Panc1 (cell line): ENCODE data around the gene HUNK. TPM values are rescaled to one million over a fixed set of nuclear protein-coding genes. Genes with fewer than 3 reads are reported as not detected.

Experiments used
- ATAC-seq: fragments of 200-7000 bp; cut with Tn5 transposase; 2 replicates; pipeline ENCODE4 v1.9.1; 2020; ENCODE audit warnings: mild to moderate bottlenecking, moderate library complexity
- BruUV-seq: library from RNA; stranded (reverse); fragments of 400-500 nt; replicated peaks from 2 replicates; lab custom pipeline; 2021; lab: Mats Ljungman, UMichigan
- CTCF ChIA-PET: fragments of 300-600 bp; sonication (Branson Sonifier 250); formaldehyde crosslinking; loops from one replicate; lab custom pipeline; 2022; ENCODE audit warnings: antibody characterized with exemption; lab: Charles Lee
- POLR2A ChIA-PET: fragments of 300-600 bp; sonication (Branson Sonifier 250); formaldehyde crosslinking; loops from one replicate; lab custom pipeline; 2022; ENCODE audit warnings: antibody characterized with exemption; lab: Charles Lee
- DNase-seq: peaks from one replicate; pipeline ENCODE4 v3.0.0-alpha.2; 2010; ENCODE audit warnings: low read depth, low spot score
- H3K27ac ChIP-seq: 2 replicates; pipeline ENCODE4 v1.5.1; 2011; ENCODE audit warnings: mild to moderate bottlenecking, low read length, inconsistent platforms
- H3K27me3 ChIP-seq: fragments of 200-500 bp; sonication (Bioruptor generic); 2 replicates; pipeline ENCODE4 v1.6.0; 2014; ENCODE audit warnings: low read length, inconsistent platforms; ENCODE audit not compliant: control insufficient read depth, insufficient read depth
- H3K36me3 ChIP-seq: fragments of 200-500 bp; sonication (Bioruptor generic); 2 replicates; pipeline ENCODE4 v1.5.1; 2014; ENCODE audit warnings: inconsistent platforms, mild to moderate bottlenecking, low read length, moderate library complexity; ENCODE audit not compliant: control insufficient read depth, insufficient read depth
- H3K4me1 ChIP-seq: 2 replicates; pipeline ENCODE4 v1.5.1; 2011; ENCODE audit warnings: inconsistent platforms, mild to moderate bottlenecking, low read length, moderate library complexity; ENCODE audit not compliant: control insufficient read depth, insufficient read depth
- H3K4me3 ChIP-seq, 2 experiments: 2 replicates each; pipeline ENCODE4 v1.5.1; 2011 to 2012; ENCODE audit warnings: low read depth in 2 of 2, low read length in 2 of 2, mild to moderate bottlenecking in 2 of 2, inconsistent platforms in 1 of 2, moderate library complexity in 1 of 2
- H3K9me3 ChIP-seq: fragments of 200-500 bp; sonication (Bioruptor generic); 2 replicates; pipeline ENCODE4 v1.5.1; 2014; ENCODE audit warnings: low read depth, mild to moderate bottlenecking, inconsistent platforms, low read length, moderate library complexity; ENCODE audit not compliant: control insufficient read depth, insufficient read depth
- CTCF ChIP-seq: fragments of 450-650 bp; IDR thresholded peaks from 2 replicates; pipeline ENCODE4 v1.5.1; 2017; ENCODE audit warnings: mild to moderate bottlenecking
- POLR2AphosphoS5 ChIP-seq: IDR thresholded peaks from 2 replicates; pipeline ENCODE4 v1.6.1; 2012; ENCODE audit warnings: mild to moderate bottlenecking, low read depth, low read length, moderate library complexity
- SIN3A ChIP-seq: IDR thresholded peaks from 2 replicates; pipeline ENCODE4 v1.6.1; 2012; ENCODE audit warnings: low read depth, mild to moderate bottlenecking, low read length, moderate library complexity, borderline replicate concordance; ENCODE audit not compliant: insufficient read depth
- TCF7L2 ChIP-seq: IDR thresholded peaks from 2 replicates; pipeline ENCODE4 v1.6.1; 2011; ENCODE audit warnings: mild to moderate bottlenecking, low read depth, low read length, inconsistent platforms
- in situ Hi-C: cut with HindIII; loops from 2 replicates; pipeline ENCODE4 v1.10.0; 2016; ENCODE audit warnings: low sequenced_read_pairs, low pct_unique_long_range_greater_than_20kb
- intact Hi-C: fragments of 100-400 bp; cut with micrococcal nuclease; formaldehyde crosslinking; loops from one replicate; pipeline ENCODE4 v1.10.0; 2022; ENCODE audit not compliant: unreplicated experiment
- total RNA-seq: library from RNA; stranded (reverse); gene quantifications from one replicate; pipeline ENCODE4 v1.2.1, GENCODE V29; 2021; ENCODE audit not compliant: unreplicated experiment
- TF ChIP-seq, protein P1 (sequence below), 2 experiments: IDR thresholded peaks; 2 replicates each; pipeline ENCODE4 v1.6.1; 2011 to 2012; ENCODE audit warnings: low read depth in 2 of 2, control low read depth in 1 of 2, low read length in 1 of 2, mild to moderate bottlenecking in 1 of 2, moderate library complexity in 1 of 2; ENCODE audit not compliant: insufficient read depth in 1 of 2

Gene HUNK
- total RNA-seq, 1 experiment from 2014 or later, result 0.05 TPM

DNA sequence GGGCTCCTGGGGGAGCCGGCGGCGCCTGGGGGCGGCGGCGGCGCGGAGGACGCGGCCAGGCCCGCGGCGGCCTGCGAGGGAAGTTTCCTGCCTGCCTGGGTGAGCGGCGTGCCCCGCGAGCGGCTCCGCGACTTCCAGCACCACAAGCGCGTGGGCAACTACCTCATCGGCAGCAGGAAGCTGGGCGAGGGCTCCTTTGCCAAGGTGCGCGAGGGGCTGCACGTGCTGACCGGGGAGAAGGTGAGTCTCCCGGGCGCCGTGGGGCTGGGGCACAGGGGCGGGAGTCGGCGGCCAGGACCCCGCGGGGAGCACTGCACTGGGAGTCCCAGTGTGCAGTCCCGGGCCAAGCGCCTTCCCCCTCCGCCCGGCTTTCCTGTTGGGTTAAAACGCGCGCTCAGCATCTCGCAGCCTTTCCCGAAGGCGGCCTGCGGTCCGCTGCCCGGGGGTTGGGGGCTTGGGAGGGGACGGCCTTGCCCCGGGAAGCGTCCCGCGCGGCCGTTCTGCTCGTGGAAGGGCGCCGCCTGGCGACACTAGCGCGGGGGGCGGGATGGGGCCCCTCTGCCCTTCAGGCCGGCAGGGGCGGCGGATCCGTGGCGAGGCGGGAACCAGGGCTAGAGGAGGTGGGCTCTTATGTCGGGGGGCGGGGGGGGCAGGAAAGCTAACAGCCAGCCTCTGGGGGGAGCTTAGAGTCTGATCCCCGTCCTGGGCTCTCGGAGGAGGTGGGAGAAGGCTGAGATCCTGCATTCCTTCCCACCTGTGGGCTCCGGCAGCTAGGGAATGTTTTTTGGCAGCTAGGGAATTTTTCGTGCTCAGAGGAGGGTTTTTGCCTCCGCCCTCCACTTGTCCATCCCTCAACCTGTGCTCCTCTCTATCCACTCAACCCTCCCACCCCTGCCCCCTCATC is 1.1 kb downstream of the HUNK start:
- ChIA-PET CTCF (no interaction called here), POLR2A (no interaction called here)
- H3K27ac ChIP-seq, result no peak overlapping the region
- intact Hi-C loops, result loop anchor here (10.0 kb wide), 1 partner anchor 89 kb away; no protein-coding TSS in a partner anchor
- H3K27me3 ChIP-seq, result peaks cover 6% of the 10 kb centered on the region
- H3K4me1 ChIP-seq, result no peaks in the 10 kb centered on the region
- in situ Hi-C loops, result no loop called here
- no peaks in the 10 kb centered on the region for H3K36me3 ChIP-seq
- DNase-seq (no peak), ATAC-seq (peak; percentile 75)
- peak overlapping the region; percentile 24 to 34 for H3K4me3 ChIP-seq
- TF ChIP-seq POLR2AphosphoS5 (no peak), CTCF (peak; percentile 81), SIN3A (no peak)
- no TSS peak for BruUV-seq
- H3K9me3 ChIP-seq, result no peaks in the 10 kb centered on the region

DNA sequence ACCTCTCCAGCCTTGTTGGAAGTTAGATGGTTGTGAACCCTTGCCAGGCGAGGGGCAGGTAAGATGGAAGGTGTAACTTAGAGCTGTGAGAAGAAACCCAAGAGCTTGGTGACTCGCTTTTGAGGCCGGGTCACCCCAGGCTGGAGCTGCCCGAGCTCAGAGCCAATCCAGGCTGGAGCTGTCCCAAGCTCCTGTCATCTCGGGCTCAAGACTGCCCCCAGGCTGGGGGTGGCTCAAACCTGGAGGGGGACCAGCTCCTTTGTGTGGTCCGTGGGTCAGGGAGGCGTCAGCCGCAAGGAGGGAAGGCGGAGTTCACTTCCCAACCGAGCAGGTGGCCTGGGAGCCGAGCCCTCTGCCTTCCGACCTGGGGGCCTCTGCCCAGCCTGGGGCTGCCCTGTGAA is 2.0 kb downstream of the HUNK start:
- TF ChIP-seq CTCF (no peak), POLR2AphosphoS5 (no peak), TCF7L2 (no peak), SIN3A (no peak)
- TF ChIP-seq, protein P1, sequence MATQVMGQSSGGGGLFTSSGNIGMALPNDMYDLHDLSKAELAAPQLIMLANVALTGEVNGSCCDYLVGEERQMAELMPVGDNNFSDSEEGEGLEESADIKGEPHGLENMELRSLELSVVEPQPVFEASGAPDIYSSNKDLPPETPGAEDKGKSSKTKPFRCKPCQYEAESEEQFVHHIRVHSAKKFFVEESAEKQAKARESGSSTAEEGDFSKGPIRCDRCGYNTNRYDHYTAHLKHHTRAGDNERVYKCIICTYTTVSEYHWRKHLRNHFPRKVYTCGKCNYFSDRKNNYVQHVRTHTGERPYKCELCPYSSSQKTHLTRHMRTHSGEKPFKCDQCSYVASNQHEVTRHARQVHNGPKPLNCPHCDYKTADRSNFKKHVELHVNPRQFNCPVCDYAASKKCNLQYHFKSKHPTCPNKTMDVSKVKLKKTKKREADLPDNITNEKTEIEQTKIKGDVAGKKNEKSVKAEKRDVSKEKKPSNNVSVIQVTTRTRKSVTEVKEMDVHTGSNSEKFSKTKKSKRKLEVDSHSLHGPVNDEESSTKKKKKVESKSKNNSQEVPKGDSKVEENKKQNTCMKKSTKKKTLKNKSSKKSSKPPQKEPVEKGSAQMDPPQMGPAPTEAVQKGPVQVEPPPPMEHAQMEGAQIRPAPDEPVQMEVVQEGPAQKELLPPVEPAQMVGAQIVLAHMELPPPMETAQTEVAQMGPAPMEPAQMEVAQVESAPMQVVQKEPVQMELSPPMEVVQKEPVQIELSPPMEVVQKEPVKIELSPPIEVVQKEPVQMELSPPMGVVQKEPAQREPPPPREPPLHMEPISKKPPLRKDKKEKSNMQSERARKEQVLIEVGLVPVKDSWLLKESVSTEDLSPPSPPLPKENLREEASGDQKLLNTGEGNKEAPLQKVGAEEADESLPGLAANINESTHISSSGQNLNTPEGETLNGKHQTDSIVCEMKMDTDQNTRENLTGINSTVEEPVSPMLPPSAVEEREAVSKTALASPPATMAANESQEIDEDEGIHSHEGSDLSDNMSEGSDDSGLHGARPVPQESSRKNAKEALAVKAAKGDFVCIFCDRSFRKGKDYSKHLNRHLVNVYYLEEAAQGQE (IDR thresholded peaks at IDR 0.05; ENCODE audit: insufficient read depth in 1 of 2, low read depth in 2 of 2, low read length in 1 of 2), result no peak
- H3K4me3 ChIP-seq, result no peak overlapping the region
- in situ Hi-C loops (no loop called here), intact Hi-C loops (loop anchor here (10.0 kb wide), 1 partner anchor 90 kb away; no protein-coding TSS in a partner anchor)
- H3K27ac ChIP-seq, result no peak overlapping the region
- H3K27me3 ChIP-seq, result peaks cover 6% of the 10 kb centered on the region
- H3K9me3 ChIP-seq, result no peaks in the 10 kb centered on the region
- DNase-seq (no peak), ATAC-seq (no peak)
- CTCF ChIA-PET, result no interaction called here
- no peaks in the 10 kb centered on the region for H3K4me1 ChIP-seq
- BruUV-seq, result no TSS peak
- POLR2A ChIA-PET, result no interaction called here
- no peaks in the 10 kb centered on the region for H3K36me3 ChIP-seq
